Liver (tissue), 3 donors: Measurements from ENCODE around the gene SDR39U1.

ENCODE experiments used
- ATF3 ChIP-seq: IDR thresholded peaks from 2 replicates; pipeline ENCODE4 v1.6.1; 2016; ENCODE audit warnings: antibody characterized with exemption
- CTCF ChIP-seq: fragments of 150-350 bp; IDR thresholded peaks from 2 replicates; pipeline ENCODE4 v1.5.1; 2017; ENCODE audit warnings: improper control_type of control experiment, low read depth, low read length; ENCODE audit not compliant: missing input control
- EGR1 ChIP-seq, 2 donors: IDR thresholded peaks; 2 replicates each; pipeline ENCODE4 v1.6.1; 2016 to 2018; ENCODE audit warnings: antibody characterized with exemption in 2 of 2, low read depth in 2 of 2
- REST ChIP-seq: IDR thresholded peaks from 2 replicates; pipeline ENCODE4 v1.6.1; 2016; ENCODE audit warnings: antibody characterized with exemption, mild to moderate bottlenecking
- TAF1 ChIP-seq: conservative IDR thresholded peaks from 2 replicates; pipeline ENCODE4 v1.6.1; 2016; ENCODE audit warnings: antibody characterized with exemption, mild to moderate bottlenecking
- TF ChIP-seq, protein P1 (sequence below): IDR thresholded peaks from 2 replicates; pipeline ENCODE4 v1.6.1; 2016; ENCODE audit warnings: antibody characterized with exemption
- donor health status: healthy.
- donor health status: healthy.

GRCh38 chr14:24456980-24457379 is 14.4 kb upstream of the SDR39U1 start:
- TF ChIP-seq CTCF: no peak
- no peak for TF ChIP-seq REST
- TF ChIP-seq EGR1 (IDR thresholded peaks at IDR 0.05; ENCODE audit: low read depth in 2 of 2): no peak
- TF ChIP-seq, protein P1, sequence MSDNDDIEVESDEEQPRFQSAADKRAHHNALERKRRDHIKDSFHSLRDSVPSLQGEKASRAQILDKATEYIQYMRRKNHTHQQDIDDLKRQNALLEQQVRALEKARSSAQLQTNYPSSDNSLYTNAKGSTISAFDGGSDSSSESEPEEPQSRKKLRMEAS: no peak
- TF ChIP-seq ATF3: no peak
- no peak for TF ChIP-seq TAF1
